Epithelial cell of proximal tubule (primary cell): ENCODE measurements around the gene PPP2R2C. TPM values are rescaled to one million over a fixed set of nuclear protein-coding genes. Genes with fewer than 3 reads are reported as not detected.

Experiments used
- DNase-seq: peaks from one replicate; pipeline ENCODE4 v3.0.0-alpha.2; 2011; ENCODE audit warnings: low read depth
- H3K4me3 ChIP-seq: 2 replicates; pipeline ENCODE4 v1.5.1; 2011; ENCODE audit warnings: low read depth, mild to moderate bottlenecking, low read length
- total RNA-seq: library from RNA; depleted of rRNA; stranded (reverse); fragments of >200 nt; gene quantifications from 2 replicates; pipeline ENCODE4 v1.2.3, GENCODE V29; 2015
- TF ChIP-seq, protein P1 (sequence below): conservative IDR thresholded peaks from 2 replicates; pipeline ENCODE4 v1.5.1; 2012; ENCODE audit warnings: low read depth, mild to moderate bottlenecking, low read length

PPP2R2C gene
- total RNA-seq, 1 donor from 2014 or later, result not detected

DNA sequence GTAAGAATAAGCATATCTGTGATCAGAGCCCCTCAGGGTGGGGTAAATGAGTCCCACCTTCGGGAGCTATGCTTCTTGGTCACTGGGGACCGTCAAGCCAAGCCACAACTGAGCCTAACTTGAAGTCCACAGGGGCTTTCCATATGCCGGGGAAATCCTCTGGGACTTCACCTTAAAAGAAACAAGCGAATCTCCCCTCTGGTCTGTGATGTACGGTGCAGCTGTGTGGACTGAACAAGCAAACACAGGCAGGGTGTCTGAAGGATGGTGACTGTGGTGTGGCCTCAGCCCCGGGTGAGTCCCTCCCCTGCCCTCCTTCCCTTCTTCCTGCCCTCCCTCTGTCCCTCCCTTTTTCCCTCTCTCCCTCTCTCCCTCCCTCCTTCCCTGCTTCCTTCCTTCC is 29.7 kb upstream of the PPP2R2C start:
- H3K4me3 ChIP-seq, result no peak overlapping the region
- DNase-seq, result no peak
- TF ChIP-seq, protein P1, sequence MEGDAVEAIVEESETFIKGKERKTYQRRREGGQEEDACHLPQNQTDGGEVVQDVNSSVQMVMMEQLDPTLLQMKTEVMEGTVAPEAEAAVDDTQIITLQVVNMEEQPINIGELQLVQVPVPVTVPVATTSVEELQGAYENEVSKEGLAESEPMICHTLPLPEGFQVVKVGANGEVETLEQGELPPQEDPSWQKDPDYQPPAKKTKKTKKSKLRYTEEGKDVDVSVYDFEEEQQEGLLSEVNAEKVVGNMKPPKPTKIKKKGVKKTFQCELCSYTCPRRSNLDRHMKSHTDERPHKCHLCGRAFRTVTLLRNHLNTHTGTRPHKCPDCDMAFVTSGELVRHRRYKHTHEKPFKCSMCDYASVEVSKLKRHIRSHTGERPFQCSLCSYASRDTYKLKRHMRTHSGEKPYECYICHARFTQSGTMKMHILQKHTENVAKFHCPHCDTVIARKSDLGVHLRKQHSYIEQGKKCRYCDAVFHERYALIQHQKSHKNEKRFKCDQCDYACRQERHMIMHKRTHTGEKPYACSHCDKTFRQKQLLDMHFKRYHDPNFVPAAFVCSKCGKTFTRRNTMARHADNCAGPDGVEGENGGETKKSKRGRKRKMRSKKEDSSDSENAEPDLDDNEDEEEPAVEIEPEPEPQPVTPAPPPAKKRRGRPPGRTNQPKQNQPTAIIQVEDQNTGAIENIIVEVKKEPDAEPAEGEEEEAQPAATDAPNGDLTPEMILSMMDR, result no peak

DNA sequence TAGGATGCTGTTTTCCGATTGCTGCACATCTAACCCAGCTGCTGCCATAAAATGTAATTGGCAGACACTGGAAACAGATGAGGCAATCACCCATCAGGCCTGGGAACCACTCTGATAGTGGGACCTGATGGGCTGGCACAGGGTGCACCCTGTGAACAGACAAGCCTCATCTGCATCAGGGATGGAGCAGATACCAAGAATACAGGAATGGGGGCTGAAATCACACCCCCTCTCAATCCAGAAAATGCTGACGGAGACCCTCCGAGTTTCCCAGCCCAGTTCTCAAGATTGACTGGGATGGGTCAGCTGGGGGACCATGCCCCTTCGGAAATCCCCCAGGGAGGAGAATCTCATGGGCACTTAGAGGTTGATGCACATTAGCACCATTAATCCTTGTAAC is 28.8 kb upstream of the PPP2R2C start:
- H3K4me3 ChIP-seq, result no peak overlapping the region
- DNase-seq, result no peak
- TF ChIP-seq, protein P1, result no peak

DNA sequence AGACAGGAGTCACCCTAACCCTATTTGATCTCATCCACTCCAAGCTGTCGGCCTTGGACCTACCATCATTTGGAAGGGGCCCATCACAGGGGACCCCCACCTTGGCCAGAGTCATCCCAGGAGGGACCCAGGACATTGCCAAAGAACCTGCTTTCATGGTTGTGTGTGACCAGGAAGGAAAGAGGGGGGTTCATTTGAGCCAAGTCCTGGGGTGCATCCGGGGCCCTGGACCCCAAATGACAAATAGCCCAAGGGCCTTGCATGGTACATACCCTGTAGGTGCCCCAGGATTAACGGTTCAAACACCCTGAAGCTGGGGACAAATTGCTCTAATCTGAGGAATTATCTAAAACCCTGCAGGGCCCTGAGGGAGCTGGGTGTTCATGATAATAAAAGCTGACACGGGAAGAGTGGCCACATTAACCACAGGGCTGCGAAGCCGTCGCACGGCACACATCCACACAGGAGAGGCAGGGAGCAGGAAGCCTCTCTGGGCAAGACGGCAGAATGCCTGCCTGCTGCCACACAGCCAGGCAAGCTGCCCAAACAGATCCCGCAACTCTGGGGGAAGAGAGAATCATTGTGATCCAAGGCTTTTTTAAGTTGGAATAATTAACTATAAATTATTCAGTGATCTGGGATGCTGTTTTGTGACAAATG is 28.2 kb upstream of the PPP2R2C start:
- TF ChIP-seq, protein P1, result no peak
- DNase-seq, result no peak
- no peak overlapping the region for H3K4me3 ChIP-seq

DNA sequence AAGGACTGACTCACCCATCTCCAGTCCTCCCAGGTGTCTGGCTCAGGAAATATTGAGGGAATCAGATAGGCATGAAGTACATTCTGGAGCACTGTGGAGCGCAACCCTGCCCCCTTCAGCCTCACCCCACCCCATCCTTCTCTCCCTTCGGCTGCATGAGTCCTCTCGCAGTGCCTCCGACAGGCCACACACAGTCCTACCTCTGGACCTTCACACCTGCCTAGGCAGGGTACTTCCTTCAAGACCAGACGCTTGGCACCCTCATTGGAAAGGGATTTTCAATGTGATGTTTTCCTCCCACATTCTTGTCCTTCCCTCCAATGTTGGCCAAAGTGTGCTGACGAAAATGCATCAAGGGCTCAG is 26.8 kb upstream of the PPP2R2C start:
- DNase-seq, result no peak
- no peak overlapping the region for H3K4me3 ChIP-seq
- TF ChIP-seq, protein P1, result no peak

DNA sequence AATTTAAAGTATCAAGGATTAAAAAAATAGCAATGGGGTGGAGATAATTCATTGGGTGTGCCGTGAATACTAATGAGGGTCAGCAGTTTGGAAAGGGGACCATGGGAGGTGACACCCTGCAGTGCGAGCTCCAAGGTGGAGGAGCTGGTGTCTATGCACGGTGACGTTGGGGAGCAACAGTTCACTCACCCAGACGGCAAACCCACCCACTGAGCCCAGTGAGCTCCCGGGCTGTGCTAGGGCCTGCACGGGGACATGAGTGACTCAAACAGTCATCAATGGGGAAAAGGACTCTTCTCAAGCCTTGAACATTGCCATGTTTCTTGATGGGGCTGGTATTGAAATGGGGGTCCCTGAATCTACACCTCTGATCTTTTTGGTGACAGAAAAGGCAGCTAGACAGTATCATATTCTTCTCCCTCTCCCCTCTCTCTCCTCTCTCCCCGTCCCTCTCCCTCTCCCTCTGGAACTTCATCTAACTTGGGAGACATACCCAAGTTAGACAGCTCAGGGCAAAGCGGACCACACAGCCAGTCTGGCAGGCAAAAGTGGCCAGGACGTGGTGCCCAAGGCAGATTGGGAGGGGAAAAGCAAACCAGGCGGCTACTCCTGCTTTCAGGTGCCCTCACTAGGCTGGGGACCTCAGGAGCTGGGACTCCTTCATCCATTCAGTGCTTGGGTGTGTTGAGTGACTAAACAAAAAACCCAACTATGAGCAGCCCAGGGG is 26.3 kb upstream of the PPP2R2C start:
- TF ChIP-seq, protein P1, result no peak
- no peak overlapping the region for H3K4me3 ChIP-seq
- no peak for DNase-seq

DNA sequence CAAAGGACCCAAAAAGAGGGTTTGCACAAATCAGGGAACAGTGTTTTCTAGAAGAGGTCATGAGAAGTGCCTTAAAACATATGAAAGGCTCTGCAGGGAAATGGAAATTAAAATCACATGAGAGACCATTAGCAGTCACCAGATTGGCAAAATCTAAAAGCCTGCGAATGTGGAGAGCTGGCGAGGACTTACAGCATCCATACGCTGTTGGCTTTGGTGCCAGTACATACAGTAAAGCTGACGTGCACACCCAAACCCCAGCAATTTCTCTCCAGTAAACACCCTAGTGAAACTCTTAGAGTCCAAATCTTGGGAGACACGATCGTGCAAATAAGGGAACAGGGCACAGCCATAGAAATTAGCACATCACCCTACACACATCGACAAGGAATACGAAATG is 25.4 kb upstream of the PPP2R2C start:
- no peak for DNase-seq
- no peak overlapping the region for H3K4me3 ChIP-seq
- TF ChIP-seq, protein P1, result no peak

DNA sequence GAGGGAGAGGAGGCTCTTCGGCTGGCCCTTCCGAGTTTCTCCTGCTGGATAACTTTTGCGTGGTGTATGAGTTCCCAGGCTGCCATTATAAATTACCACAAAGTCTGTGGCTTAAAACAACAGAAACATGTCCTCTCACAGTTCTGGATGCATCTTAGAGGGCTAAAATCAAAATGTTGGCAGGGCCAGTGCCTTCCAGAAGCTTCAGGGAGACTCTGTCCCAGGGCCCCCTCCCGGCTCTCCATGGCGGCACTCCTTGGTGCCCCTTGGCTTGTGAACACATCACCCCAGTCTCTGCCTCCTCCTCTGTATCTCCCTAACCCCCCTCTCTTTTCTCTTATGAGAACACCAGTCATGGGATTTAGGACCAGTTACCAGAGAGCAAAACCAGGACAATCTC is 23.3 kb upstream of the PPP2R2C start:
- TF ChIP-seq, protein P1, result no peak
- no peak for DNase-seq
- H3K4me3 ChIP-seq, result no peak overlapping the region
